Neural cell (in vitro differentiated cells): ENCODE results near the gene ABCA13. TPM values are rescaled to one million over a fixed set of nuclear protein-coding genes. Genes with fewer than 3 reads are reported as not detected.

Source experiments
- H2AFZ ChIP-seq: fragments of 200-600, 300-800 bp; sonication (generic), shearing (Covaris generic); 2 replicates; pipeline ENCODE4 v1.6.0; 2014; ENCODE audit warnings: low read depth, mild to moderate bottlenecking, antibody characterized with exemption, low read length, moderate library complexity
- H3F3A ChIP-seq: fragments of 200-600 bp; shearing (Covaris generic); 2 replicates; pipeline ENCODE4 v1.6.1; 2016; ENCODE audit warnings: mild to moderate bottlenecking, moderate library complexity, mixed read lengths, antibody characterized with exemption, low read length; ENCODE audit not compliant: insufficient read depth, poor library complexity, severe bottlenecking
- H3K27ac ChIP-seq: fragments of 200-600, 300-800 bp; sonication (generic), shearing (Covaris generic); 2 replicates; pipeline ENCODE4 v1.5.1; 2014; ENCODE audit warnings: mild to moderate bottlenecking, low read length, moderate library complexity
- H3K27me3 ChIP-seq: fragments of 300-800, 200-600 bp; sonication (generic), shearing (Covaris generic); 2 replicates; pipeline ENCODE4 v1.6.0; 2014; ENCODE audit warnings: mild to moderate bottlenecking, low read depth, low read length, moderate library complexity; ENCODE audit not compliant: insufficient read depth
- H3K36me3 ChIP-seq: fragments of 300-800, 200-600 bp; sonication (generic), shearing (Covaris generic); 2 replicates; pipeline ENCODE4 v1.5.1; 2014; ENCODE audit warnings: mild to moderate bottlenecking, antibody characterized with exemption, low read length, moderate library complexity; ENCODE audit not compliant: insufficient read depth
- H3K4me2 ChIP-seq: fragments of 300-800, 200-600 bp; sonication (generic), shearing (Covaris generic); 2 replicates; pipeline ENCODE4 v1.6.0; 2014; ENCODE audit warnings: mild to moderate bottlenecking, low read length
- H3K4me3 ChIP-seq: fragments of 300-800, 200-600 bp; sonication (generic), shearing (Covaris generic); 2 replicates; pipeline ENCODE4 v1.5.1; 2014; ENCODE audit warnings: mild to moderate bottlenecking, low read length, moderate library complexity
- H3K79me2 ChIP-seq: fragments of 200-600 bp; shearing (Covaris generic); replicated peaks from 2 replicates; pipeline ENCODE4 v1.6.0; 2014; ENCODE audit warnings: mild to moderate bottlenecking, low read length, moderate library complexity; ENCODE audit not compliant: insufficient read depth
- H3K9ac ChIP-seq: fragments of 300-800, 200-600 bp; sonication (generic), shearing (Covaris generic); 2 replicates; pipeline ENCODE4 v1.6.1; 2016; ENCODE audit warnings: mild to moderate bottlenecking, low read length, mixed read lengths
- H3K9me2 ChIP-seq: fragments of 200-600 bp; shearing (Covaris generic); 2 replicates; pipeline ENCODE4 v1.6.1; 2016; ENCODE audit warnings: mild to moderate bottlenecking, low read length, mixed read lengths; ENCODE audit not compliant: insufficient read depth
- H3K9me3 ChIP-seq: fragments of 200-600, 300-800 bp; sonication (generic), shearing (Covaris generic); 2 replicates; pipeline ENCODE4 v1.6.1; 2016; ENCODE audit warnings: mild to moderate bottlenecking, mixed run types, low read length, moderate library complexity, mixed read lengths
- H4K20me1 ChIP-seq: fragments of 200-600 bp; shearing (Covaris generic); 2 replicates; pipeline ENCODE4 v1.6.1; 2016; ENCODE audit warnings: mild to moderate bottlenecking, mixed run types; ENCODE audit not compliant: insufficient read depth
- EP300 ChIP-seq: fragments of 450-650 bp; conservative IDR thresholded peaks from 2 replicates; pipeline ENCODE4 v1.6.1; 2014; ENCODE audit warnings: antibody characterized with exemption, mild to moderate bottlenecking, moderate library complexity; ENCODE audit not compliant: poor library complexity, severe bottlenecking
- EZH2 ChIP-seq: fragments of 200-600, 300-800 bp; shearing (Covaris generic), sonication (generic); IDR thresholded peaks from 2 replicates; pipeline ENCODE4 v1.6.1; 2014; ENCODE audit warnings: antibody characterized with exemption, low read length, borderline replicate concordance, mild to moderate bottlenecking; ENCODE audit not compliant: insufficient read depth, poor library complexity, severe bottlenecking
- MXI1 ChIP-seq: fragments of 450-650 bp; conservative IDR thresholded peaks from 2 replicates; pipeline ENCODE4 v1.6.1; 2014; ENCODE audit warnings: antibody characterized with exemption, mild to moderate bottlenecking; ENCODE audit not compliant: poor library complexity, severe bottlenecking
- POLR2AphosphoS5 ChIP-seq: IDR thresholded peaks from 2 replicates; pipeline ENCODE4 v1.6.1; 2012
- RAD21 ChIP-seq: fragments of 450-650 bp; conservative IDR thresholded peaks from 2 replicates; pipeline ENCODE4 v1.6.1; 2014; ENCODE audit warnings: antibody characterized with exemption, mild to moderate bottlenecking, moderate library complexity
- SMC3 ChIP-seq: fragments of 450-650 bp; conservative IDR thresholded peaks from 2 replicates; pipeline ENCODE4 v1.6.1; 2014; ENCODE audit warnings: antibody characterized with exemption, mild to moderate bottlenecking, moderate library complexity; ENCODE audit not compliant: poor library complexity
- TAF1 ChIP-seq: IDR thresholded peaks from 2 replicates; pipeline ENCODE4 v1.6.1; 2012; ENCODE audit warnings: low read depth
- polyA plus RNA-seq: library from polyadenylated mRNA; depleted of rRNA; stranded (reverse); fragments of >200 nt; gene quantifications from 2 replicates; pipeline ENCODE4 v1.2.3, GENCODE V29; 2014
- TF ChIP-seq, protein P1 (sequence below): fragments of 450-650 bp; IDR thresholded peaks from 2 replicates; pipeline ENCODE4 v1.5.1; 2014; ENCODE audit warnings: antibody characterized with exemption, mild to moderate bottlenecking, moderate library complexity; ENCODE audit not compliant: poor library complexity, severe bottlenecking
- TF ChIP-seq, protein P2 (sequence below): IDR thresholded peaks from 2 replicates; pipeline ENCODE4 v1.6.1; 2012; ENCODE audit warnings: borderline replicate concordance

Gene ABCA13
- polyA plus RNA-seq, 1 donor from 2014 or later: 0.20 TPM

DNA sequence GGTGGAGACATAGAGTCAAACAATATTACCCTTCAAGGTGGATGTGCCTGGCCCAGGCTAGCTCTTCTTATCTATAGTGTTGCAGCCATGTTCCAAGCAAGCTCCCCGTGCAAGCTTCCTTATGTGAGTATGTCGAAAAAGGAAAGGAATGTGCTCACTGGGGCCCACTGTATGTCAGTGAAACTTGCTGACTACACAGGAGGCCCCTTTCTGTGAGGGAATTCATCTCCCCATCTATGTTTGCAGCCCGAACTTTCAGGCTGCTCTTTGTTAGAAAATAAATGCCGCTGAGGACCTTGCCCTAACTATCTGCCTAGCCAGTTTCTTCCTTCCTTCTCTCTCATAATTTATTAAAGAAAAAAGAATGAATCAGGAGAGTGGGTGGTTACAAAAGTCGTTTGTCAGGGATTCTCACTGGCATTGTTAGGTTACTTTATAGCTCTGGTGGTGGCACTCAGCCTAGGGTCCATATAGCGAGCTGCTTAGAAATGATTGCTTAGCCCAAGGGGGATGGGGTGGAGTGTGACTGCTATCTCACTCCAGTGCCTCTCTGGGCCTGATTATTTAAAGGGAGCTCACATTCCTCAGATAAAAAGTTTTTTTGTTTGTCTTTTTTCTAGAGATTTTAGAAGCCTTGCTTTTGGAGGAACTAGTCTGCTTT, 302.1 kb downstream of the ABCA13 start:
- no peaks in the 10 kb centered on the region for H3K27me3 ChIP-seq
- no peak overlapping the region for H2AFZ ChIP-seq
- H3K36me3 ChIP-seq: no peaks in the 10 kb centered on the region
- no peak overlapping the region for H3K9ac ChIP-seq
- H3K9me3 ChIP-seq: no peaks in the 10 kb centered on the region
- H3K4me3 ChIP-seq: no peak overlapping the region
- H3F3A ChIP-seq: no peaks in the 10 kb centered on the region
- no peaks in the 10 kb centered on the region for H3K79me2 ChIP-seq
- no peak overlapping the region for H3K4me2 ChIP-seq
- no peaks in the 10 kb centered on the region for H3K9me2 ChIP-seq
- TF ChIP-seq SMC3 (no peak), MXI1 (no peak), EZH2 (no peak), POLR2AphosphoS5 (no peak), TAF1 (no peak), RAD21 (no peak), EP300 (no peak)
- TF ChIP-seq, protein P1, sequence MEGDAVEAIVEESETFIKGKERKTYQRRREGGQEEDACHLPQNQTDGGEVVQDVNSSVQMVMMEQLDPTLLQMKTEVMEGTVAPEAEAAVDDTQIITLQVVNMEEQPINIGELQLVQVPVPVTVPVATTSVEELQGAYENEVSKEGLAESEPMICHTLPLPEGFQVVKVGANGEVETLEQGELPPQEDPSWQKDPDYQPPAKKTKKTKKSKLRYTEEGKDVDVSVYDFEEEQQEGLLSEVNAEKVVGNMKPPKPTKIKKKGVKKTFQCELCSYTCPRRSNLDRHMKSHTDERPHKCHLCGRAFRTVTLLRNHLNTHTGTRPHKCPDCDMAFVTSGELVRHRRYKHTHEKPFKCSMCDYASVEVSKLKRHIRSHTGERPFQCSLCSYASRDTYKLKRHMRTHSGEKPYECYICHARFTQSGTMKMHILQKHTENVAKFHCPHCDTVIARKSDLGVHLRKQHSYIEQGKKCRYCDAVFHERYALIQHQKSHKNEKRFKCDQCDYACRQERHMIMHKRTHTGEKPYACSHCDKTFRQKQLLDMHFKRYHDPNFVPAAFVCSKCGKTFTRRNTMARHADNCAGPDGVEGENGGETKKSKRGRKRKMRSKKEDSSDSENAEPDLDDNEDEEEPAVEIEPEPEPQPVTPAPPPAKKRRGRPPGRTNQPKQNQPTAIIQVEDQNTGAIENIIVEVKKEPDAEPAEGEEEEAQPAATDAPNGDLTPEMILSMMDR: no peak
- TF ChIP-seq, protein P2, sequence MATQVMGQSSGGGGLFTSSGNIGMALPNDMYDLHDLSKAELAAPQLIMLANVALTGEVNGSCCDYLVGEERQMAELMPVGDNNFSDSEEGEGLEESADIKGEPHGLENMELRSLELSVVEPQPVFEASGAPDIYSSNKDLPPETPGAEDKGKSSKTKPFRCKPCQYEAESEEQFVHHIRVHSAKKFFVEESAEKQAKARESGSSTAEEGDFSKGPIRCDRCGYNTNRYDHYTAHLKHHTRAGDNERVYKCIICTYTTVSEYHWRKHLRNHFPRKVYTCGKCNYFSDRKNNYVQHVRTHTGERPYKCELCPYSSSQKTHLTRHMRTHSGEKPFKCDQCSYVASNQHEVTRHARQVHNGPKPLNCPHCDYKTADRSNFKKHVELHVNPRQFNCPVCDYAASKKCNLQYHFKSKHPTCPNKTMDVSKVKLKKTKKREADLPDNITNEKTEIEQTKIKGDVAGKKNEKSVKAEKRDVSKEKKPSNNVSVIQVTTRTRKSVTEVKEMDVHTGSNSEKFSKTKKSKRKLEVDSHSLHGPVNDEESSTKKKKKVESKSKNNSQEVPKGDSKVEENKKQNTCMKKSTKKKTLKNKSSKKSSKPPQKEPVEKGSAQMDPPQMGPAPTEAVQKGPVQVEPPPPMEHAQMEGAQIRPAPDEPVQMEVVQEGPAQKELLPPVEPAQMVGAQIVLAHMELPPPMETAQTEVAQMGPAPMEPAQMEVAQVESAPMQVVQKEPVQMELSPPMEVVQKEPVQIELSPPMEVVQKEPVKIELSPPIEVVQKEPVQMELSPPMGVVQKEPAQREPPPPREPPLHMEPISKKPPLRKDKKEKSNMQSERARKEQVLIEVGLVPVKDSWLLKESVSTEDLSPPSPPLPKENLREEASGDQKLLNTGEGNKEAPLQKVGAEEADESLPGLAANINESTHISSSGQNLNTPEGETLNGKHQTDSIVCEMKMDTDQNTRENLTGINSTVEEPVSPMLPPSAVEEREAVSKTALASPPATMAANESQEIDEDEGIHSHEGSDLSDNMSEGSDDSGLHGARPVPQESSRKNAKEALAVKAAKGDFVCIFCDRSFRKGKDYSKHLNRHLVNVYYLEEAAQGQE: no peak
- H4K20me1 ChIP-seq: no peaks in the 10 kb centered on the region
- H3K27ac ChIP-seq: no peak overlapping the region

DNA sequence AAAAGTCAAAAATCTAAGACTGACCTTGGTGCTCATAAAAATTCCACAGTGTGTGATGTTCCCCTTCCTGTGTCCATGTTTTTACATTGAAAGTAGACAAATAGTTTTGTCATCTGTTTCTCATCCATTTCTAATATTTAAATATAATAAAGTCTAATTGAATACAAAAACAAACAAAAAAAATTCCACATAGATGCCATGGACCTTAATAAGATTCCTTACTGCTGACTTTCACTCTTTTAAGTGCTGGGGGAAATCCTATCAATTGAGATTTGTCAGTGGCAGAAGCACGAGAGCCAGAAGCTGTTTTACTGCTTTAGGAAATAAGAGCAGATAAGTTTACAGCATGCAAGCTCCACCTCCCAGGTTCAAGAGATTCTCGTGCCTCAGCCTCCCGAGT, 310.0 kb downstream of the ABCA13 start:
- H3K4me3 ChIP-seq: no peak overlapping the region
- no peaks in the 10 kb centered on the region for H3K36me3 ChIP-seq
- TF ChIP-seq, protein P2: no peak
- TF ChIP-seq, protein P1: no peak
- TF ChIP-seq EP300 (no peak), SMC3 (no peak)
- H2AFZ ChIP-seq: no peak overlapping the region
- H3K9ac ChIP-seq: no peak overlapping the region
- H3K79me2 ChIP-seq: no peaks in the 10 kb centered on the region
- no peak overlapping the region for H3K27ac ChIP-seq
- H3K4me2 ChIP-seq: no peak overlapping the region
- no peaks in the 10 kb centered on the region for H3K9me2 ChIP-seq
- H3K27me3 ChIP-seq: no peaks in the 10 kb centered on the region
- no peaks in the 10 kb centered on the region for H3K9me3 ChIP-seq
- H3F3A ChIP-seq: no peaks in the 10 kb centered on the region
- H4K20me1 ChIP-seq: no peaks in the 10 kb centered on the region
